ENCODE results near the gene HINT2. TPM values are rescaled to one million over a fixed set of nuclear protein-coding genes. Genes with fewer than 3 reads are reported as not detected.

Gene HINT2
- total RNA-seq: 27.3 and 27.7 TPM in 2 replicates

GRCh38 chr9:35814841-35815543 lies at the start of gene HINT2:
HINT2 (minus strand) TSS chr9:35815042; CDS start chr9:35814979, 63 bp downstream.

GRCh38 chr9:35829084-35829763 lies 14.4 kb upstream of the HINT2 start, which contains the start of gene TMEM8B:
TMEM8B (plus strand) TSS chr9:35829228; CDS start chr9:35829448, 220 bp downstream.

GRCh38 chr9:35828716-35829083 lies 13.9 kb upstream of the HINT2 start, which contains the start of gene FAM221B:
FAM221B (minus strand) TSS chr9:35828732; CDS start chr9:35826161, 2,571 bp downstream.

GRCh38 chr9:35812025-35812602 lies 2.7 kb downstream of the HINT2 start, which contains the start of gene SPAG8:
SPAG8 (minus strand) TSS chr9:35812262; CDS start chr9:35812147, 115 bp downstream.

GRCh38 chr9:35791297-35791921 lies 23.4 kb downstream of the HINT2 start, which contains the start of gene NPR2:
NPR2 (plus strand) TSS chr9:35791591; CDS start chr9:35792409, 818 bp downstream.

Other genes with a start within 250 kb of the HINT2 start
- 7.3 and 11.9 TPM in 2 replicates for gene TESK1, start 209.8 kb downstream of the HINT2 start, total RNA-seq
- gene CD72, start 196.6 kb downstream of the HINT2 start, total RNA-seq: 1.3 and 1.9 TPM in 2 replicates
- gene SIT1, start 164.1 kb downstream of the HINT2 start, total RNA-seq: 0.32 TPM in 1 of 2 replicates, not detected in the other
- gene RMRP, start 157.0 kb downstream of the HINT2 start, total RNA-seq: 67,158 and 134,448 TPM in 2 replicates
- gene CCDC107, start 156.8 kb downstream of the HINT2 start, total RNA-seq: 10.8 and 11.7 TPM in 2 replicates
- gene ARHGEF39, start 149.8 kb downstream of the HINT2 start, total RNA-seq: under 0.01 and 0.32 TPM in 2 replicates
- 0.86 and 1.7 TPM in 2 replicates for gene CA9, start 141.1 kb downstream of the HINT2 start, total RNA-seq
- 925 and 1,339 TPM in 2 replicates for gene TPM2, start 125.1 kb downstream of the HINT2 start, total RNA-seq
- 209 and 221 TPM in 2 replicates for gene TLN1, start 82.8 kb downstream of the HINT2 start, total RNA-seq
- 42.9 and 50.1 TPM in 2 replicates for gene CREB3, start 82.4 kb downstream of the HINT2 start, total RNA-seq
- gene GBA2, start 65.8 kb downstream of the HINT2 start, total RNA-seq: 13.9 and 21.4 TPM in 2 replicates
- 10.2 and 10.6 TPM in 2 replicates for gene RGP1, start 65.8 kb downstream of the HINT2 start, total RNA-seq
- not detected in 2 replicates for gene MSMP, start 60.8 kb downstream of the HINT2 start, total RNA-seq
- gene NPR2, start 23.5 kb downstream of the HINT2 start, total RNA-seq: 25.7 and 28.2 TPM in 2 replicates
- 1.5 and 1.6 TPM in 2 replicates for gene SPAG8, start 2.8 kb downstream of the HINT2 start, total RNA-seq
- not detected in 2 replicates for gene FAM221B, start 13.7 kb upstream of the HINT2 start, total RNA-seq
- gene TMEM8B, start 14.2 kb upstream of the HINT2 start, total RNA-seq: 2.4 and 2.7 TPM in 2 replicates
- not detected in 2 replicates for gene OR13J1, start 55.4 kb upstream of the HINT2 start, total RNA-seq
- gene HRCT1, start 91.2 kb upstream of the HINT2 start, total RNA-seq: 0.16 and 0.17 TPM in 2 replicates
- under 0.01 and 0.17 TPM in 2 replicates for gene SPAAR, start 94.4 kb upstream of the HINT2 start, total RNA-seq
- not detected in 2 replicates for gene OR2S2, start 143.1 kb upstream of the HINT2 start, total RNA-seq
- gene RECK, start 221.9 kb upstream of the HINT2 start, total RNA-seq: 29.9 and 42.3 TPM in 2 replicates

Data from bronchial smooth muscle cell (primary cell).